Ovary (tissue), 9 donors: ENCODE measurements around the gene TGFB2. TPM values are rescaled to one million over a fixed set of nuclear protein-coding genes. Genes with fewer than 3 reads are reported as not detected.

Experiments used
- DNase-seq, 5 donors: peaks; one replicate each; pipeline ENCODE4 v3.0.0-alpha.2; 2019 to 2020
- H3K27ac ChIP-seq, 2 donors: fragments of 200-600 bp; one replicate each; pipeline versions ENCODE4 v1.5.1 to v1.8.0; 2019 to 2022
- H3K27me3 ChIP-seq: fragments of 200-600 bp; one replicate; pipeline ENCODE4 v1.8.0; 2022
- H3K36me3 ChIP-seq: fragments of 200-600 bp; sonication (generic); one replicate; pipeline ENCODE4 v1.5.1; 2019
- H3K4me1 ChIP-seq: one replicate; pipeline ENCODE4 v1.8.1; 2013; ENCODE audit warnings: mild to moderate bottlenecking, moderate library complexity; ENCODE audit not compliant: insufficient read depth
- H3K4me3 ChIP-seq: fragments of 200-600 bp; sonication (generic); one replicate; pipeline ENCODE4 v1.5.1; 2017
- H3K9me3 ChIP-seq, 2 donors: fragments of 200-600 bp in 1 of 2; sonication (generic) in 1 of 2; one replicate each; pipeline versions ENCODE4 v1.5.1 to v1.8.1; 2013 to 2019; ENCODE audit warnings: mild to moderate bottlenecking in 1 of 2, moderate library complexity in 1 of 2
- CTCF ChIP-seq, 3 donors: fragments of 450-650 bp in 2 of 3; fragments of 200-600 bp in 1 of 3; IDR thresholded peaks; one replicate each; pipeline versions ENCODE4 v1.5.1 to v1.8.0; 2016 to 2022; ENCODE audit warnings: antibody characterized with exemption in 3 of 3, mild to moderate bottlenecking in 1 of 3
- EP300 ChIP-seq: sonication (generic); formaldehyde crosslinking; IDR thresholded peaks from one replicate; pipeline ENCODE4 v1.6.1; 2017; ENCODE audit warnings: antibody characterized with exemption
- POLR2A ChIP-seq: fragments of 450-650 bp; IDR thresholded peaks from one replicate; pipeline ENCODE4 v1.6.1; 2017; ENCODE audit warnings: antibody characterized with exemption, mild to moderate bottlenecking, moderate library complexity
- WGBS, 3 donors: extraction: QIAGEN DNeasy Blood & Tissue Kit in 1 of 3; methylation state at CpG; one replicate each; pipeline versions ENCODE4 v1.1.5 to v1.1.7; 2013 to 2017; 5-methylcytosine and 5-hydroxymethylcytosine counted together
- intact Hi-C, 4 donors: fragments of 100-400 bp; cut with DNase I; formaldehyde crosslinking; loops; one replicate each; pipeline versions ENCODE4 v1.11.0 to v1.15.1; 2022 to 2023
- polyA plus RNA-seq, 2 donors: library from polyadenylated mRNA; stranded (reverse); fragments of 200-250 nt in 1 of 2; fragments of 350-450 nt in 1 of 2; fragmentation: Illumina TruSeq in 1 of 2; extraction: RNeasy Lipid Tissue Mini Kit (QIAGEN cat#74804) in 1 of 2; gene quantifications; one replicate each; pipeline ENCODE4 v1.2.3, GENCODE V29; 2013 to 2014
- total RNA-seq, 7 donors: library from RNA; depleted of rRNA in 2 of 7; stranded (reverse); fragments of >200 nt in 2 of 7; fragmentation: NEBNext Ultra II Directional in 3 of 7; extraction: Animal tissue kit (Norgen Biotek cat#: 25700) in 3 of 7; gene quantifications; one replicate each; pipeline versions ENCODE4 v1.1.0 to v1.2.4, GENCODE V29; 2016 to 2023
- donor health status: DM: no; HTN: no; CAD: no; lungs with moderate emphysema.
- donor health status: DM: no; HTN: no; CAD: no.
- donor health status: Bipolar disorder and iron deficiency.
- donor health status: DM: yes; HTN: yes; CAD: no.
- donor health status: DM: no; HTN: no; CAD: no.
- donor health status: DM: yes; HTN: yes; CAD: no.

TGFB2 gene
- total and polyA plus RNA-seq, 9 donors = 3.8 to 29.4 (median 9.3) TPM

GRCh38 chr1:218298398-218298797 is 46.7 kb upstream of the TGFB2 start:
- no peaks in the 10 kb centered on the region for H3K36me3 ChIP-seq
- no peak for TF ChIP-seq CTCF (IDR thresholded peaks at IDR 0.05)
- no peak for TF ChIP-seq POLR2A
- no peak for TF ChIP-seq EP300
- no peak for DNase-seq
- no peaks in the 10 kb centered on the region for H3K4me1 ChIP-seq
- H3K4me3 ChIP-seq = no peak overlapping the region
- H3K27me3 ChIP-seq = no peaks in the 10 kb centered on the region
- intact Hi-C loops = no loop called here
- H3K27ac ChIP-seq = no peak overlapping the region
- H3K9me3 ChIP-seq = no peaks in the 10 kb centered on the region
- WGBS, 3 donors = 55 to 74% (median 61%) methylated on average over 4 of the region's 4 CpGs

GRCh38 chr1:218299416-218299815 is 45.7 kb upstream of the TGFB2 start:
- DNase-seq = no peak
- no peak for TF ChIP-seq EP300
- TF ChIP-seq POLR2A = no peak
- TF ChIP-seq CTCF (IDR thresholded peaks at IDR 0.05) = no peak
- H3K4me1 ChIP-seq = no peaks in the 10 kb centered on the region
- no peaks in the 10 kb centered on the region for H3K36me3 ChIP-seq
- 38 to 55% (median 42%) methylated on average over 2 of the region's 2 CpGs for WGBS, 3 donors
- no peaks in the 10 kb centered on the region for H3K9me3 ChIP-seq
- no peak overlapping the region for H3K4me3 ChIP-seq
- intact Hi-C loops = no loop called here
- H3K27me3 ChIP-seq = no peaks in the 10 kb centered on the region
- no peak overlapping the region for H3K27ac ChIP-seq

- DNase-seq = no peak
- intact Hi-C loops = no loop called here
- H3K27me3 ChIP-seq = no peaks in the 10 kb centered on the region
- TF ChIP-seq POLR2A = no peak
- TF ChIP-seq CTCF (IDR thresholded peaks at IDR 0.05) = no peak
- TF ChIP-seq EP300 = no peak
- no peak overlapping the region for H3K4me3 ChIP-seq
- H3K36me3 ChIP-seq = no peaks in the 10 kb centered on the region
- peaks cover 2% of the 10 kb centered on the region for H3K4me1 ChIP-seq
- no peak overlapping the region for H3K27ac ChIP-seq
- 94 to 97% (median 97%) methylated on average over 1 of the region's 1 CpG for WGBS, 3 donors
- H3K9me3 ChIP-seq = no peaks in the 10 kb centered on the region
Observed at GRCh38 chr1:218301217-218301616, 43.9 kb upstream of the TGFB2 start.

GRCh38 chr1:218302155-218302554 is 43.0 kb upstream of the TGFB2 start:
- WGBS, 3 donors = 95 to 97% (median 97%) methylated on average over 3 of the region's 3 CpGs

More at GRCh38 chr1:218302155-218302554, 43.0 kb upstream of the TGFB2 start:
- intact Hi-C loops = no loop called here
- Histone ChIP-seq H3K27me3 (no peaks in the 10 kb centered on the region), H3K4me1 (peaks cover 2% of the 10 kb centered on the region), H3K4me3 (no peak overlapping the region), H3K36me3 (no peaks in the 10 kb centered on the region), H3K27ac (no peak overlapping the region), H3K9me3 (no peaks in the 10 kb centered on the region)
- TF ChIP-seq CTCF (IDR thresholded peaks at IDR 0.05) = no peak
- no peak for TF ChIP-seq EP300
- TF ChIP-seq POLR2A = no peak
- DNase-seq = no peak
